ENCODE results near the gene FAM110D.

The FAM110D gene

GRCh38 chr1:26158908-26159742 lies at the start of gene FAM110D:
TSS of gene FAM110D (plus strand) at chr1:26159079. CDS start at chr1:26161292, 2,213 bp downstream.
- no peak for DNase-seq (ENCODE audit: low spot score)

GRCh38 chr1:26109229-26110164 lies 49.4 kb upstream of the FAM110D start:
- no peak for DNase-seq (ENCODE audit: low spot score)

- peak; percentile 83 for DNase-seq (ENCODE audit: low spot score)
These were observed 47.9 kb upstream of the FAM110D start for GRCh38 chr1:26110731-26111529.

- peak; percentile 94 for DNase-seq (ENCODE audit: low spot score)
These were observed 47.1 kb upstream of the FAM110D start, which contains the start of gene PDIK1L for GRCh38 chr1:26111530-26112406. TSS of gene PDIK1L (plus strand) at chr1:26111824. CDS start at chr1:26114309, 2,485 bp downstream.

- no peak for DNase-seq (ENCODE audit: low spot score)
These were observed 46.5 kb upstream of the FAM110D start for GRCh38 chr1:26112407-26112775.

- DNase-seq (ENCODE audit: low spot score): no peak
These were observed 44.5 kb upstream of the FAM110D start for GRCh38 chr1:26114165-26114927.

GRCh38 chr1:26119892-26120608 lies 38.8 kb upstream of the FAM110D start:
- peak; percentile 4 for DNase-seq (ENCODE audit: low spot score)

GRCh38 chr1:26121854-26122773 lies 36.8 kb upstream of the FAM110D start:
- peak; percentile 62 for DNase-seq (ENCODE audit: low spot score)

- peak; percentile 86 for DNase-seq (ENCODE audit: low spot score)
These were observed 35.6 kb upstream of the FAM110D start for GRCh38 chr1:26122988-26123973.

- peak; percentile 55 for DNase-seq (ENCODE audit: low spot score)
These were observed 34.2 kb upstream of the FAM110D start for GRCh38 chr1:26124418-26125331.

GRCh38 chr1:26125382-26125781 lies 33.5 kb upstream of the FAM110D start:
- peak; percentile 62 for DNase-seq (ENCODE audit: low spot score)

- no peak for DNase-seq (ENCODE audit: low spot score)
These were observed 32.9 kb upstream of the FAM110D start for GRCh38 chr1:26125946-26126320.

- peak; percentile 93 for DNase-seq (ENCODE audit: low spot score)
These were observed 32.4 kb upstream of the FAM110D start for GRCh38 chr1:26126321-26127084.

GRCh38 chr1:26127235-26128163 lies 31.4 kb upstream of the FAM110D start:
- DNase-seq (ENCODE audit: low spot score): peak; percentile 73

Data from hematopoietic multipotent progenitor cell treated with erythropoietin and hydrocortisone succinate and interleukin-3 and kit ligand, for 17 days (in vitro differentiated cells).